K562 (cell line): Measurements from ENCODE around the gene MED19. TPM values are rescaled to one million over a fixed set of nuclear protein-coding genes. Genes with fewer than 3 reads are reported as not detected.

Experiments
- CTCF ChIP-seq, 3 experiments: IDR thresholded peaks in 2 of 3; conservative IDR thresholded peaks in 1 of 3; 2 replicates each; pipeline ENCODE4 v1.5.1; 2011 to 2012; ENCODE audit warnings: low read length in 3 of 3, mild to moderate bottlenecking in 3 of 3, control low read depth in 2 of 3, improper control_type of control experiment in 1 of 3, inconsistent platforms in 1 of 3, low read depth in 1 of 3, mixed read lengths in 1 of 3, moderate library complexity in 1 of 3; ENCODE audit not compliant: insufficient read depth in 2 of 3
- DEAF1 ChIP-seq: fragments of 450-650 bp; formaldehyde crosslinking; IDR thresholded peaks from 2 replicates; pipeline ENCODE4 v1.4.0; 2020; ENCODE audit warnings: mild to moderate bottlenecking, moderate library complexity
- SMAD1 ChIP-seq: fragments of 150-350 bp; IDR thresholded peaks from 2 replicates; pipeline ENCODE4 v1.6.1; 2014; ENCODE audit warnings: low read length, low read depth; ENCODE audit not compliant: partially characterized antibody
- SMC3 ChIP-seq: conservative IDR thresholded peaks from 2 replicates; pipeline ENCODE4 v1.6.1; 2011; ENCODE audit warnings: low read depth, low read length, improper control_type of control experiment; ENCODE audit not compliant: insufficient read depth
- SPI1 ChIP-seq: IDR thresholded peaks from 2 replicates; pipeline ENCODE4 v1.6.1; 2011; ENCODE audit warnings: low read depth, low read length, control low read depth, borderline replicate concordance
- ZNF740 ChIP-seq, 3 experiments: fragments of 200-800 bp in 1 of 3; sonication (Bioruptor generic) in 1 of 3; sonication (generic) in 1 of 3; formaldehyde crosslinking in 1 of 3; IDR thresholded peaks; 2 replicates each; pipeline versions ENCODE4 v1.6.1 to v1.8.0; 2016 to 2022; ENCODE audit warnings: mild to moderate bottlenecking in 2 of 3, missing compliant biosample characterization in 2 of 3, missing genetic modification characterization in 2 of 3, missing genetic modification reagents in 1 of 3
- polyA plus RNA-seq, 8 experiments: library from polyadenylated mRNA; depleted of rRNA in 4 of 8; stranded (reverse) in 5 of 8; unstranded in 3 of 8; fragments of >200 nt; fragmentation: Nextera tagmentation in 2 of 8; fragmentation: Illumina TruSeq in 1 of 8; extraction: Ambion mirVana in 2 of 8; extraction: Trizol in 1 of 8; gene quantifications; 2 replicates each; pipeline versions ENCODE4 v1.2.1 to v1.2.3, GENCODE V29; 2011 to 2014; ENCODE audit warnings: inconsistent platforms in 1 of 8, missing spikeins in 1 of 8
- total RNA-seq, 7 experiments: library from RNA; depleted of rRNA in 6 of 7; stranded (reverse); fragments of >200 nt in 6 of 7; fragmentation: Illumina TruSeq in 2 of 7; extraction: Trizol in 2 of 7; gene quantifications; 2 replicates each; pipeline versions ENCODE4 v1.2.1 to v1.2.3, GENCODE V29; 2011 to 2021; ENCODE audit warnings: low replicate concordance in 1 of 7

MED19 gene
- total and polyA plus RNA-seq, 9 of the 15 experiments (the other 6 are each of a cell fraction or from before 2014, with no cell fraction given) = 7.3 to 23.5 (median 15.0) TPM

- peak; percentile 45 to 70 (median 52); a peak in 5 of 6 replicates for TF ChIP-seq CTCF (IDR thresholded peaks at IDR 0.05 in 2 of 3, conservative IDR thresholded peaks at IDR 0.05 in 1 of 3; ENCODE audit: insufficient read depth in 2 of 3, low read depth in 1 of 3, low read length in 3 of 3)
- TF ChIP-seq SPI1 = no peak
- TF ChIP-seq SMAD1 = no peak
- peak; percentile 45 for TF ChIP-seq SMC3
- peak; percentile 24; the same call in 1 of the 2 replicates for TF ChIP-seq ZNF740 (CRISPR knock-in tag; IDR thresholded peaks at IDR 0.05)
- no peak for TF ChIP-seq ZNF740 (tag; IDR thresholded peaks at IDR 0.05)
- TF ChIP-seq DEAF1 = 0 out of 2 replicates have a peak, but pooled peaks have one; percentile 21
Measured at GRCh38 chr11:57751676-57752253, 39.8 kb upstream of the MED19 start, which contains the start of gene BTBD18 (continued).
